ENCODE data around the gene KRTAP26-1.

Gene KRTAP26-1

DNA sequence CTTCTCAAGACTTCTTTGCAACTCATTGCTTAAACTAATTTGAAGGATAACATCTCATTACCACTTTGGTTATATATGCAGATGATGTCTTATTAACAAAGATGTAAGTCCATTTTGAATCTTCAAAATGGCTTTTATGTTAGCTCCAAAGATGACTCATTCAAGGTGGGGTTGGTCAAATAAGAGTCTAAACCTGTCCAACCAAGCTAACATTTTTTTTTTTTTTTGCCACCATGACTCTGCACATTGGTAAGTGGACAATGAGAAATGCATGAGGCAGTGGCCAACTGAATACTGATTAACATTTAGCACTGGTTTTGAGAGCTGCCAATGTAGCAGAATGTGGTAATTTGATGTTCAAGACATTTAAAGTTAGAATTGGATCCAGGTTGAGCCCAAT is 17.7 kb upstream of the KRTAP26-1 start:
- H3K27me3 ChIP-seq (ENCODE audit: low read length): no peaks in the 10 kb centered on the region
- no peaks in the 10 kb centered on the region for H3K9me3 ChIP-seq (ENCODE audit: insufficient read depth, low read length)
- H3K79me2 ChIP-seq (ENCODE audit: insufficient read depth, low read length): no peaks in the 10 kb centered on the region
- no peaks in the 10 kb centered on the region for H3K36me3 ChIP-seq (ENCODE audit: low read length)
- TF ChIP-seq, protein P1, sequence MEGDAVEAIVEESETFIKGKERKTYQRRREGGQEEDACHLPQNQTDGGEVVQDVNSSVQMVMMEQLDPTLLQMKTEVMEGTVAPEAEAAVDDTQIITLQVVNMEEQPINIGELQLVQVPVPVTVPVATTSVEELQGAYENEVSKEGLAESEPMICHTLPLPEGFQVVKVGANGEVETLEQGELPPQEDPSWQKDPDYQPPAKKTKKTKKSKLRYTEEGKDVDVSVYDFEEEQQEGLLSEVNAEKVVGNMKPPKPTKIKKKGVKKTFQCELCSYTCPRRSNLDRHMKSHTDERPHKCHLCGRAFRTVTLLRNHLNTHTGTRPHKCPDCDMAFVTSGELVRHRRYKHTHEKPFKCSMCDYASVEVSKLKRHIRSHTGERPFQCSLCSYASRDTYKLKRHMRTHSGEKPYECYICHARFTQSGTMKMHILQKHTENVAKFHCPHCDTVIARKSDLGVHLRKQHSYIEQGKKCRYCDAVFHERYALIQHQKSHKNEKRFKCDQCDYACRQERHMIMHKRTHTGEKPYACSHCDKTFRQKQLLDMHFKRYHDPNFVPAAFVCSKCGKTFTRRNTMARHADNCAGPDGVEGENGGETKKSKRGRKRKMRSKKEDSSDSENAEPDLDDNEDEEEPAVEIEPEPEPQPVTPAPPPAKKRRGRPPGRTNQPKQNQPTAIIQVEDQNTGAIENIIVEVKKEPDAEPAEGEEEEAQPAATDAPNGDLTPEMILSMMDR (IDR thresholded peaks at IDR 0.05; ENCODE audit: insufficient read depth, low read length, poor library complexity, severe bottlenecking): no peak
- TF ChIP-seq EZH2phosphoT487 (conservative IDR thresholded peaks at IDR 0.05; ENCODE audit: low read length): no peak
- no peak overlapping the region for H3K27ac ChIP-seq (ENCODE audit: low read depth, low read length)
- H4K20me1 ChIP-seq (ENCODE audit: low read depth, low read length): no peaks in the 10 kb centered on the region
- H3K4me2 ChIP-seq (ENCODE audit: low read depth, low read length, poor library complexity, severe bottlenecking): no peak overlapping the region
- H3F3A ChIP-seq (ENCODE audit: insufficient read depth): no peaks in the 10 kb centered on the region
- no peak overlapping the region for H3K9ac ChIP-seq (ENCODE audit: low read length)
- no peaks in the 10 kb centered on the region for H3K9me2 ChIP-seq (replicated peaks; ENCODE audit: insufficient read depth, low read length)
- no peak overlapping the region for H2AFZ ChIP-seq (ENCODE audit: low read depth, low read length, severe bottlenecking)
- H3K4me3 ChIP-seq (ENCODE audit: insufficient read depth, low read length, poor library complexity, severe bottlenecking): no peak overlapping the region

- no peak within 1 kb of the TSS for H3K27ac ChIP-seq (ENCODE audit: low read depth, low read length)
- H3K9me3 ChIP-seq (ENCODE audit: insufficient read depth, low read length): no peaks in the 10 kb centered on the region
- H3K4me3 ChIP-seq (ENCODE audit: insufficient read depth, low read length, poor library complexity, severe bottlenecking): no peak within 1 kb of the TSS
- H3K9me2 ChIP-seq (replicated peaks; ENCODE audit: insufficient read depth, low read length): no peaks in the 10 kb centered on the region
- H3K79me2 ChIP-seq (ENCODE audit: insufficient read depth, low read length): no peaks in the 10 kb centered on the region
- H3K9ac ChIP-seq (ENCODE audit: low read length): no peak within 1 kb of the TSS
- no peak within 1 kb of the TSS for H3K4me2 ChIP-seq (ENCODE audit: low read depth, low read length, poor library complexity, severe bottlenecking)
- no peaks in the 10 kb centered on the region for H4K20me1 ChIP-seq (ENCODE audit: low read depth, low read length)
- H2AFZ ChIP-seq (ENCODE audit: low read depth, low read length, severe bottlenecking): no peak within 1 kb of the TSS
- no peaks in the 10 kb centered on the region for H3F3A ChIP-seq (ENCODE audit: insufficient read depth)
- no peaks in the 10 kb centered on the region for H3K27me3 ChIP-seq (ENCODE audit: low read length)
- H3K36me3 ChIP-seq (ENCODE audit: low read length): no peaks in the 10 kb centered on the region
- TF ChIP-seq, protein P1 (IDR thresholded peaks at IDR 0.05; ENCODE audit: insufficient read depth, low read length, poor library complexity, severe bottlenecking): no peak
Measured at GRCh38 chr21:30337276-30337744, 17.2 kb upstream of the KRTAP26-1 start, which contains the start of gene KRTAP27-1. TSS of gene KRTAP27-1 (minus strand) at chr21:30337694. CDS start at chr21:30337668, 26 bp downstream.

GRCh38 chr21:30336596-30336995 is 16.5 kb upstream of the KRTAP26-1 start:
- H3K36me3 ChIP-seq (ENCODE audit: low read length): no peaks in the 10 kb centered on the region
- H3K4me2 ChIP-seq (ENCODE audit: low read depth, low read length, poor library complexity, severe bottlenecking): no peak overlapping the region
- H3K9ac ChIP-seq (ENCODE audit: low read length): no peak overlapping the region
- TF ChIP-seq EZH2phosphoT487 (conservative IDR thresholded peaks at IDR 0.05; ENCODE audit: low read length): no peak
- TF ChIP-seq, protein P1 (IDR thresholded peaks at IDR 0.05; ENCODE audit: insufficient read depth, low read length, poor library complexity, severe bottlenecking): no peak
- no peaks in the 10 kb centered on the region for H4K20me1 ChIP-seq (ENCODE audit: low read depth, low read length)
- no peaks in the 10 kb centered on the region for H3K27me3 ChIP-seq (ENCODE audit: low read length)
- H3F3A ChIP-seq (ENCODE audit: insufficient read depth): no peaks in the 10 kb centered on the region
- H3K9me2 ChIP-seq (replicated peaks; ENCODE audit: insufficient read depth, low read length): no peaks in the 10 kb centered on the region
- H3K27ac ChIP-seq (ENCODE audit: low read depth, low read length): no peak overlapping the region
- H3K9me3 ChIP-seq (ENCODE audit: insufficient read depth, low read length): no peaks in the 10 kb centered on the region
- H3K79me2 ChIP-seq (ENCODE audit: insufficient read depth, low read length): no peaks in the 10 kb centered on the region
- H2AFZ ChIP-seq (ENCODE audit: low read depth, low read length, severe bottlenecking): no peak overlapping the region
- no peak overlapping the region for H3K4me3 ChIP-seq (ENCODE audit: insufficient read depth, low read length, poor library complexity, severe bottlenecking)
